ENCODE measurements around the gene CIITA.
"Not testable (repeated sequence)": the region's sequence is repeated elsewhere in the genome, so short reads cannot be mapped to it uniquely, and the experiment has no call there.

Gene CIITA

GRCh38 chr16:10876799-10877341 lies at the start of gene CIITA:
Gene CIITA (plus strand): TSS chr16:10877202. CDS start chr16:10877331, 129 bp downstream.
- DNase-seq (ENCODE audit: low read depth in 2 of 2, low spot score in 1 of 2), result peak in 1 of 2 donors; percentile 27

- DNase-seq (ENCODE audit: low read depth in 2 of 2, low spot score in 1 of 2), result no peak
These were observed 49.2 kb upstream of the CIITA start for GRCh38 chr16:10827691-10828341.

- DNase-seq (ENCODE audit: low read depth in 2 of 2, low spot score in 1 of 2), result no peak
These were observed 48.1 kb upstream of the CIITA start for GRCh38 chr16:10828851-10829366.

GRCh38 chr16:10829390-10830098 lies 47.5 kb upstream of the CIITA start:
- not testable (repeated sequence) for DNase-seq (ENCODE audit: low read depth in 2 of 2, low spot score in 1 of 2)

- not testable (repeated sequence) for DNase-seq (ENCODE audit: low read depth in 2 of 2, low spot score in 1 of 2)
These were observed 46.8 kb upstream of the CIITA start for GRCh38 chr16:10830240-10830639.

- DNase-seq (ENCODE audit: low read depth in 2 of 2, low spot score in 1 of 2), result no peak
These were observed 44.8 kb upstream of the CIITA start for GRCh38 chr16:10831894-10832886.

GRCh38 chr16:10833271-10833670 lies 43.7 kb upstream of the CIITA start:
- DNase-seq (ENCODE audit: low read depth in 2 of 2, low spot score in 1 of 2), result no peak

- no peak for DNase-seq (ENCODE audit: low read depth in 2 of 2, low spot score in 1 of 2)
These were observed 42.9 kb upstream of the CIITA start for GRCh38 chr16:10834130-10834529.

GRCh38 chr16:10834766-10835165 lies 42.2 kb upstream of the CIITA start:
- DNase-seq (ENCODE audit: low read depth in 2 of 2, low spot score in 1 of 2), result no peak

- DNase-seq (ENCODE audit: low read depth in 2 of 2, low spot score in 1 of 2), result no peak
These were observed 41.6 kb upstream of the CIITA start for GRCh38 chr16:10835281-10835931.

GRCh38 chr16:10836174-10836853 lies 40.7 kb upstream of the CIITA start:
- no peak for DNase-seq (ENCODE audit: low read depth in 2 of 2, low spot score in 1 of 2)

- DNase-seq (ENCODE audit: low read depth in 2 of 2, low spot score in 1 of 2), result no peak
These were observed 38.3 kb upstream of the CIITA start for GRCh38 chr16:10838621-10839278.

GRCh38 chr16:10839279-10839666 lies 37.7 kb upstream of the CIITA start:
- no peak for DNase-seq (ENCODE audit: low read depth in 2 of 2, low spot score in 1 of 2)

- no peak for DNase-seq (ENCODE audit: low read depth in 2 of 2, low spot score in 1 of 2)
These were observed 36.3 kb upstream of the CIITA start for GRCh38 chr16:10840703-10841102.

GRCh38 chr16:10846213-10846998 lies 30.6 kb upstream of the CIITA start:
- no peak for DNase-seq (ENCODE audit: low read depth in 2 of 2, low spot score in 1 of 2)

GRCh38 chr16:10847176-10847575 lies 29.8 kb upstream of the CIITA start:
- no peak for DNase-seq (ENCODE audit: low read depth in 2 of 2, low spot score in 1 of 2)

GRCh38 chr16:10849736-10850477 lies 27.1 kb upstream of the CIITA start:
- DNase-seq (ENCODE audit: low read depth in 2 of 2, low spot score in 1 of 2), result no peak

GRCh38 chr16:10850478-10850850 lies 26.5 kb upstream of the CIITA start:
- DNase-seq (ENCODE audit: low read depth in 2 of 2, low spot score in 1 of 2), result no peak

Measured in stimulated activated CD8-positive, alpha-beta memory T cell treated with anti-CD3 and anti-CD28 coated beads, Interleukin-4, amount 100 ng/mL, for 4 hours (primary cell).